Neural progenitor cell (in vitro differentiated cells): ENCODE measurements around the gene PKHD1.

Experiments used
- EZH2 ChIP-seq: fragments of 200-600 bp; sonication (generic); IDR thresholded peaks from 2 replicates; pipeline ENCODE4 v1.6.1; 2017; ENCODE audit warnings: antibody characterized with exemption, mild to moderate bottlenecking, moderate library complexity
- EZH2phosphoT487 ChIP-seq: fragments of 200-600 bp; sonication (generic); IDR thresholded peaks from 2 replicates; pipeline ENCODE4 v1.6.1; 2017; ENCODE audit warnings: antibody characterized with exemption
- TF ChIP-seq, protein P1 (sequence below): fragments of 200-600 bp; sonication (generic); IDR thresholded peaks from 2 replicates; pipeline ENCODE4 v1.5.1; 2017; ENCODE audit warnings: antibody characterized with exemption, mild to moderate bottlenecking

DNA sequence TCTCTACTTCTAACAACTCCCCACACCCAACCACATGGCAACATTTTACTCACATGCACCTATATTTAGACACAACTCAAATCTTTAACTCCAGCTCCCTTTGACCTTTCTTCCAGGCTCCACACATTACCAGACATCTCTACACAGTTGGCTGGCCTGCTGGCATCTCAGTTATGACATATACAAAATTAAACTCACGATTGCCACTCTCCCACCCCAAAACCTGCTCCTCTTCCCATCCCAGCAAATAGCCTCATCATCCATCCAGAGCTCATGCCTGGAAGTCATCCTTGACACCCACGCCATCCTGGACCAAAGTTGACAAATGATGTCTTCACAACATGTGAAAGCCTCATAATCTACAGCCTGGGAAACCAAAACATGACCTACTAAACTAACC is 176.6 kb downstream of the PKHD1 start:
- TF ChIP-seq, protein P1, sequence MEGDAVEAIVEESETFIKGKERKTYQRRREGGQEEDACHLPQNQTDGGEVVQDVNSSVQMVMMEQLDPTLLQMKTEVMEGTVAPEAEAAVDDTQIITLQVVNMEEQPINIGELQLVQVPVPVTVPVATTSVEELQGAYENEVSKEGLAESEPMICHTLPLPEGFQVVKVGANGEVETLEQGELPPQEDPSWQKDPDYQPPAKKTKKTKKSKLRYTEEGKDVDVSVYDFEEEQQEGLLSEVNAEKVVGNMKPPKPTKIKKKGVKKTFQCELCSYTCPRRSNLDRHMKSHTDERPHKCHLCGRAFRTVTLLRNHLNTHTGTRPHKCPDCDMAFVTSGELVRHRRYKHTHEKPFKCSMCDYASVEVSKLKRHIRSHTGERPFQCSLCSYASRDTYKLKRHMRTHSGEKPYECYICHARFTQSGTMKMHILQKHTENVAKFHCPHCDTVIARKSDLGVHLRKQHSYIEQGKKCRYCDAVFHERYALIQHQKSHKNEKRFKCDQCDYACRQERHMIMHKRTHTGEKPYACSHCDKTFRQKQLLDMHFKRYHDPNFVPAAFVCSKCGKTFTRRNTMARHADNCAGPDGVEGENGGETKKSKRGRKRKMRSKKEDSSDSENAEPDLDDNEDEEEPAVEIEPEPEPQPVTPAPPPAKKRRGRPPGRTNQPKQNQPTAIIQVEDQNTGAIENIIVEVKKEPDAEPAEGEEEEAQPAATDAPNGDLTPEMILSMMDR: no peak
- no peak for TF ChIP-seq EZH2phosphoT487
- TF ChIP-seq EZH2: no peak
